ENCODE measurements around the gene TGFBR2.

TGFBR2 gene

GRCh38 chr3:30660656-30661055, 54.3 kb downstream of the TGFBR2 start:
- H3F3A ChIP-seq (ENCODE audit: low read depth): peaks cover 40% of the 10 kb centered on the region
- TF ChIP-seq EZH2phosphoT487 (IDR thresholded peaks at IDR 0.05; ENCODE audit: borderline replicate concordance) (no peak), CTCF (conservative IDR thresholded peaks at IDR 0.05; ENCODE audit: low read length) (no peak)
- H3K4me2 ChIP-seq (ENCODE audit: low read depth, low read length, poor library complexity, severe bottlenecking): peak overlapping the region; percentile 31
- no peaks in the 10 kb centered on the region for H3K9me2 ChIP-seq (replicated peaks; ENCODE audit: low read depth, low read length)
- no peaks in the 10 kb centered on the region for H3K9me3 ChIP-seq (ENCODE audit: insufficient read depth, low read depth, low read length)
- peaks cover 65% of the 10 kb centered on the region for H3K79me2 ChIP-seq (ENCODE audit: insufficient read depth, low read length)
- no peaks in the 10 kb centered on the region for H3K27me3 ChIP-seq (ENCODE audit: insufficient read depth, low read length, poor library complexity, severe bottlenecking)
- H2AFZ ChIP-seq (ENCODE audit: low read length): no peak overlapping the region
- H3K36me3 ChIP-seq (ENCODE audit: insufficient read depth, low read length): peaks cover 44% of the 10 kb centered on the region
- H3K9ac ChIP-seq (ENCODE audit: low read depth, low read length, poor library complexity, severe bottlenecking): peak overlapping the region; percentile 14
- H4K20me1 ChIP-seq (ENCODE audit: insufficient read depth, low read length, poor library complexity, severe bottlenecking): no peaks in the 10 kb centered on the region
- H3K4me3 ChIP-seq (ENCODE audit: low read length, poor library complexity, severe bottlenecking): no peak overlapping the region
- peaks cover 98% of the 10 kb centered on the region for H3K4me1 ChIP-seq (ENCODE audit: insufficient read depth, low read length, poor library complexity, severe bottlenecking)

- TF ChIP-seq EZH2phosphoT487 (IDR thresholded peaks at IDR 0.05; ENCODE audit: borderline replicate concordance): no peak
- no peak for TF ChIP-seq CTCF (conservative IDR thresholded peaks at IDR 0.05; ENCODE audit: low read length)
- H3K36me3 ChIP-seq (ENCODE audit: insufficient read depth, low read length): peaks cover 37% of the 10 kb centered on the region
- H3K4me2 ChIP-seq (ENCODE audit: low read depth, low read length, poor library complexity, severe bottlenecking): peak overlapping the region; percentile 31
- H2AFZ ChIP-seq (ENCODE audit: low read length): no peak overlapping the region
- H3K79me2 ChIP-seq (ENCODE audit: insufficient read depth, low read length): peaks cover 61% of the 10 kb centered on the region
- H4K20me1 ChIP-seq (ENCODE audit: insufficient read depth, low read length, poor library complexity, severe bottlenecking): no peaks in the 10 kb centered on the region
- peaks cover 98% of the 10 kb centered on the region for H3K4me1 ChIP-seq (ENCODE audit: insufficient read depth, low read length, poor library complexity, severe bottlenecking)
- peak overlapping the region; percentile 14 for H3K9ac ChIP-seq (ENCODE audit: low read depth, low read length, poor library complexity, severe bottlenecking)
- no peaks in the 10 kb centered on the region for H3K9me2 ChIP-seq (replicated peaks; ENCODE audit: low read depth, low read length)
- H3K9me3 ChIP-seq (ENCODE audit: insufficient read depth, low read depth, low read length): no peaks in the 10 kb centered on the region
- no peaks in the 10 kb centered on the region for H3K27me3 ChIP-seq (ENCODE audit: insufficient read depth, low read length, poor library complexity, severe bottlenecking)
- no peak overlapping the region for H3K4me3 ChIP-seq (ENCODE audit: low read length, poor library complexity, severe bottlenecking)
- peaks cover 45% of the 10 kb centered on the region for H3F3A ChIP-seq (ENCODE audit: low read depth)
Measured at GRCh38 chr3:30661098-30661873, 54.9 kb downstream of the TGFBR2 start.

- H3K9me3 ChIP-seq (ENCODE audit: insufficient read depth, low read depth, low read length): no peaks in the 10 kb centered on the region
- no peaks in the 10 kb centered on the region for H3K9me2 ChIP-seq (replicated peaks; ENCODE audit: low read depth, low read length)
- H2AFZ ChIP-seq (ENCODE audit: low read length): no peak overlapping the region
- no peaks in the 10 kb centered on the region for H4K20me1 ChIP-seq (ENCODE audit: insufficient read depth, low read length, poor library complexity, severe bottlenecking)
- H3K4me2 ChIP-seq (ENCODE audit: low read depth, low read length, poor library complexity, severe bottlenecking): no peak overlapping the region
- H3F3A ChIP-seq (ENCODE audit: low read depth): peaks cover 44% of the 10 kb centered on the region
- H3K9ac ChIP-seq (ENCODE audit: low read depth, low read length, poor library complexity, severe bottlenecking): no peak overlapping the region
- peaks cover 24% of the 10 kb centered on the region; the same call in 1 of the 2 replicates for H3K36me3 ChIP-seq (ENCODE audit: insufficient read depth, low read length)
- peaks cover 56% of the 10 kb centered on the region for H3K79me2 ChIP-seq (ENCODE audit: insufficient read depth, low read length)
- TF ChIP-seq CTCF (conservative IDR thresholded peaks at IDR 0.05; ENCODE audit: low read length) (no peak), EZH2phosphoT487 (IDR thresholded peaks at IDR 0.05; ENCODE audit: borderline replicate concordance) (no peak)
- no peaks in the 10 kb centered on the region for H3K27me3 ChIP-seq (ENCODE audit: insufficient read depth, low read length, poor library complexity, severe bottlenecking)
- no peak overlapping the region for H3K4me3 ChIP-seq (ENCODE audit: low read length, poor library complexity, severe bottlenecking)
- H3K4me1 ChIP-seq (ENCODE audit: insufficient read depth, low read length, poor library complexity, severe bottlenecking): peaks cover 95% of the 10 kb centered on the region
Measured at GRCh38 chr3:30662836-30663235, 56.4 kb downstream of the TGFBR2 start.
